K562 (cell line): ENCODE data around the gene QKI. TPM values are rescaled to one million over a fixed set of nuclear protein-coding genes. Genes with fewer than 3 reads are reported as not detected.

ENCODE experiments used
- CREM ChIP-seq: IDR thresholded peaks from 2 replicates; pipeline ENCODE4 v1.6.1; 2014; ENCODE audit warnings: antibody characterized with exemption, low read depth
- KLF16 ChIP-seq: IDR thresholded peaks from 2 replicates; pipeline ENCODE4 v1.6.1; 2016; ENCODE audit warnings: antibody characterized with exemption
- NFIX ChIP-seq: fragments of 250-450 bp; sonication (Bioruptor Pico); IDR thresholded peaks from 2 replicates; pipeline ENCODE4 v1.4.0; 2020; ENCODE audit warnings: low read depth, mild to moderate bottlenecking, moderate library complexity
- PHF8 ChIP-seq: fragments of 200-600 bp; sonication (generic); IDR thresholded peaks from 2 replicates; pipeline ENCODE4 v1.6.1; 2012; ENCODE audit warnings: mixed run types, mild to moderate bottlenecking, inconsistent platforms, low read length, moderate library complexity, borderline replicate concordance
- SIN3B ChIP-seq: fragments of 450-650 bp; IDR thresholded peaks from 2 replicates; pipeline ENCODE4 v1.6.1; 2017; ENCODE audit warnings: low read depth, mild to moderate bottlenecking, moderate library complexity
- SPI1 ChIP-seq: IDR thresholded peaks from 2 replicates; pipeline ENCODE4 v1.6.1; 2011; ENCODE audit warnings: low read depth, low read length, control low read depth, borderline replicate concordance
- THRAP3 ChIP-seq: fragments of 450-650 bp; IDR thresholded peaks from 2 replicates; pipeline ENCODE4 v1.6.1; 2016; ENCODE audit warnings: mild to moderate bottlenecking, inconsistent platforms, borderline replicate concordance
- ZBED1 ChIP-seq: IDR thresholded peaks from 2 replicates; pipeline ENCODE4 v1.6.1; 2014
- ZFP30 ChIP-seq: fragments of 250-450 bp; sonication (Bioruptor Pico); IDR thresholded peaks from 2 replicates; pipeline ENCODE4 v1.8.0; 2022; ENCODE audit warnings: moderate library complexity, mild to moderate bottlenecking, inconsistent platforms, borderline replicate concordance
- ZKSCAN8 ChIP-seq: fragments of 200-800 bp; sonication (Bioruptor generic); IDR thresholded peaks from 2 replicates; pipeline ENCODE4 v1.6.1; 2016; ENCODE audit warnings: missing genetic modification characterization, missing compliant biosample characterization
- ZNF217 ChIP-seq: sonication (generic); formaldehyde crosslinking; IDR thresholded peaks from 2 replicates; pipeline ENCODE4 v1.8.0; 2022; ENCODE audit warnings: mild to moderate bottlenecking, missing genetic modification reagents
- polyA plus RNA-seq, 8 experiments: library from polyadenylated mRNA; depleted of rRNA in 4 of 8; stranded (reverse) in 5 of 8; unstranded in 3 of 8; fragments of >200 nt; fragmentation: Nextera tagmentation in 2 of 8; fragmentation: Illumina TruSeq in 1 of 8; extraction: Ambion mirVana in 2 of 8; extraction: Trizol in 1 of 8; gene quantifications; 2 replicates each; pipeline versions ENCODE4 v1.2.1 to v1.2.3, GENCODE V29; 2011 to 2014; ENCODE audit warnings: inconsistent platforms in 1 of 8, missing spikeins in 1 of 8
- total RNA-seq, 7 experiments: library from RNA; depleted of rRNA in 6 of 7; stranded (reverse); fragments of >200 nt in 6 of 7; fragmentation: Illumina TruSeq in 2 of 7; extraction: Trizol in 2 of 7; gene quantifications; 2 replicates each; pipeline versions ENCODE4 v1.2.1 to v1.2.3, GENCODE V29; 2011 to 2021; ENCODE audit warnings: low replicate concordance in 1 of 7
- TF ChIP-seq, protein P1 (sequence below): fragments of 250-450 bp; sonication (Bioruptor Pico); IDR thresholded peaks from 2 replicates; pipeline ENCODE4 v1.5.0; 2022; ENCODE audit warnings: mild to moderate bottlenecking
- TF ChIP-seq, protein P2 (sequence below), 2 experiments: fragments of 450-650 bp in 1 of 2; sonication (generic) in 1 of 2; formaldehyde crosslinking in 1 of 2; IDR thresholded peaks in 1 of 2; conservative IDR thresholded peaks in 1 of 2; 2 replicates each; pipeline versions ENCODE4 v1.6.1 to v1.8.1; 2016 to 2023; ENCODE audit warnings: mild to moderate bottlenecking in 2 of 2, moderate library complexity in 2 of 2, inconsistent platforms in 1 of 2, missing genetic modification reagents in 1 of 2
- TF ChIP-seq, protein P3 (sequence below): fragments of 450-650 bp; IDR thresholded peaks from one replicate; pipeline ENCODE4 v1.6.1; 2018; ENCODE audit warnings: mild to moderate bottlenecking, moderate library complexity; ENCODE audit not compliant: partially characterized antibody
- TF ChIP-seq, protein P4 (sequence below): fragments of 150-350 bp; conservative IDR thresholded peaks from 2 replicates; pipeline ENCODE4 v1.6.1; 2014; ENCODE audit warnings: low read length
- TF ChIP-seq, protein P5 (sequence below): IDR thresholded peaks from 3 replicates; pipeline ENCODE4 v1.6.1; 2011; ENCODE audit warnings: borderline replicate concordance, mild to moderate bottlenecking; ENCODE audit not compliant: insufficient read length, insufficient read depth

The QKI gene
- total and polyA plus RNA-seq, 9 of the 15 experiments (the other 6 are each of a cell fraction or from before 2014, with no cell fraction given) = 20.4 to 215 (median 123) TPM

DNA sequence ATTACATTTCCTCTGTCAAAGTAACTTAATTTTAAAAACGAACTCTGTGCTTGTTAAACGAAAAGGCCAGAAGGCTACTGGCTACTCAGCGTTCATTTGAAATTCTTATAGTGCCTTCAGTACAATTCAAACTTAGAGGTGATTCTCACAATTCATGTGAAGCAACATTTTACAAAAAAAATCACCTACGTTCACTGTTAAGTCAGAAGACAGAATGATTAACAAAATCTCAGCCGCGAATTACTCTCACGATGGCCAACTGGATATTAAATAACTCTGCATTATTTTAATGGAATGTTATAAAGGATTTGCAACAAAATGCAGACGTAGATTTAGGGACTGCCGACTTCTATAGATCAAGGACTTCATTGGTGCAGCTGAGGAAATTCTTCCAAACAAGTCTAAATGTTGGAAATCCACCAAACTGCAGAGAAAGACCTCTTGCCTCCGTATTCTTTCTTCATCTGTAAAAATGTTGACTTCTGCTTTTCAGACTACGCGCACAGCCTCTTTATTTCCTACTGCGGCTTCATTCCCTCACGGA lies 1.6 kb upstream of the QKI start (continued):
- TF ChIP-seq, protein P1, sequence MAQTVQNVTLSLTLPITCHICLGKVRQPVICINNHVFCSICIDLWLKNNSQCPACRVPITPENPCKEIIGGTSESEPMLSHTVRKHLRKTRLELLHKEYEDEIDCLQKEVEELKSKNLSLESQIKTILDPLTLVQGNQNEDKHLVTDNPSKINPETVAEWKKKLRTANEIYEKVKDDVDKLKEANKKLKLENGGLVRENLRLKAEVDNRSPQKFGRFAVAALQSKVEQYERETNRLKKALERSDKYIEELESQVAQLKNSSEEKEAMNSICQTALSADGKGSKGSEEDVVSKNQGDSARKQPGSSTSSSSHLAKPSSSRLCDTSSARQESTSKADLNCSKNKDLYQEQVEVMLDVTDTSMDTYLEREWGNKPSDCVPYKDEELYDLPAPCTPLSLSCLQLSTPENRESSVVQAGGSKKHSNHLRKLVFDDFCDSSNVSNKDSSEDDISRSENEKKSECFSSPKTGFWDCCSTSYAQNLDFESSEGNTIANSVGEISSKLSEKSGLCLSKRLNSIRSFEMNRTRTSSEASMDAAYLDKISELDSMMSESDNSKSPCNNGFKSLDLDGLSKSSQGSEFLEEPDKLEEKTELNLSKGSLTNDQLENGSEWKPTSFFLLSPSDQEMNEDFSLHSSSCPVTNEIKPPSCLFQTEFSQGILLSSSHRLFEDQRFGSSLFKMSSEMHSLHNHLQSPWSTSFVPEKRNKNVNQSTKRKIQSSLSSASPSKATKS (CRISPR knock-in tag) = no peak
- TF ChIP-seq ZNF217 (CRISPR knock-in tag) (no peak), PHF8 (no peak), SIN3B (no peak), ZFP30 (CRISPR knock-in tag) (no peak), THRAP3 (0 out of 2 replicates have a peak, but pooled peaks have one; percentile 11), KLF16 (no peak), SPI1 (peak; percentile 90), ZBED1 (no peak), NFIX (no peak), CREM (peak; percentile 5; the same call in 1 of the 2 replicates), ZKSCAN8 (CRISPR knock-in tag) (no peak)
- TF ChIP-seq, protein P2, sequence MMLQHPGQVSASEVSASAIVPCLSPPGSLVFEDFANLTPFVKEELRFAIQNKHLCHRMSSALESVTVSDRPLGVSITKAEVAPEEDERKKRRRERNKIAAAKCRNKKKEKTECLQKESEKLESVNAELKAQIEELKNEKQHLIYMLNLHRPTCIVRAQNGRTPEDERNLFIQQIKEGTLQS (IDR thresholded peaks at IDR 0.05) = no peak; the same call in 1 of the 2 replicates
- TF ChIP-seq, protein P2 (CRISPR knock-in tag; conservative IDR thresholded peaks at IDR 0.05) = peak; percentile 32; the same call in 1 of the 2 replicates
- TF ChIP-seq, protein P3, sequence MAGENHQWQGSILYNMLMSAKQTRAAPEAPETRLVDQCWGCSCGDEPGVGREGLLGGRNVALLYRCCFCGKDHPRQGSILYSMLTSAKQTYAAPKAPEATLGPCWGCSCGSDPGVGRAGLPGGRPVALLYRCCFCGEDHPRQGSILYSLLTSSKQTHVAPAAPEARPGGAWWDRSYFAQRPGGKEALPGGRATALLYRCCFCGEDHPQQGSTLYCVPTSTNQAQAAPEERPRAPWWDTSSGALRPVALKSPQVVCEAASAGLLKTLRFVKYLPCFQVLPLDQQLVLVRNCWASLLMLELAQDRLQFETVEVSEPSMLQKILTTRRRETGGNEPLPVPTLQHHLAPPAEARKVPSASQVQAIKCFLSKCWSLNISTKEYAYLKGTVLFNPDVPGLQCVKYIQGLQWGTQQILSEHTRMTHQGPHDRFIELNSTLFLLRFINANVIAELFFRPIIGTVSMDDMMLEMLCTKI = no peak
- TF ChIP-seq, protein P4, sequence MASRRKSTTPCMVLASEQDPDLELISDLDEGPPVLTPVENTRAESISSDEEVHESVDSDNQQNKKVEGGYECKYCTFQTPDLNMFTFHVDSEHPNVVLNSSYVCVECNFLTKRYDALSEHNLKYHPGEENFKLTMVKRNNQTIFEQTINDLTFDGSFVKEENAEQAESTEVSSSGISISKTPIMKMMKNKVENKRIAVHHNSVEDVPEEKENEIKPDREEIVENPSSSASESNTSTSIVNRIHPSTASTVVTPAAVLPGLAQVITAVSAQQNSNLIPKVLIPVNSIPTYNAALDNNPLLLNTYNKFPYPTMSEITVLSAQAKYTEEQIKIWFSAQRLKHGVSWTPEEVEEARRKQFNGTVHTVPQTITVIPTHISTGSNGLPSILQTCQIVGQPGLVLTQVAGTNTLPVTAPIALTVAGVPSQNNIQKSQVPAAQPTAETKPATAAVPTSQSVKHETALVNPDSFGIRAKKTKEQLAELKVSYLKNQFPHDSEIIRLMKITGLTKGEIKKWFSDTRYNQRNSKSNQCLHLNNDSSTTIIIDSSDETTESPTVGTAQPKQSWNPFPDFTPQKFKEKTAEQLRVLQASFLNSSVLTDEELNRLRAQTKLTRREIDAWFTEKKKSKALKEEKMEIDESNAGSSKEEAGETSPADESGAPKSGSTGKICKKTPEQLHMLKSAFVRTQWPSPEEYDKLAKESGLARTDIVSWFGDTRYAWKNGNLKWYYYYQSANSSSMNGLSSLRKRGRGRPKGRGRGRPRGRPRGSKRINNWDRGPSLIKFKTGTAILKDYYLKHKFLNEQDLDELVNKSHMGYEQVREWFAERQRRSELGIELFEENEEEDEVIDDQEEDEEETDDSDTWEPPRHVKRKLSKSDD = no peak
- TF ChIP-seq, protein P5, sequence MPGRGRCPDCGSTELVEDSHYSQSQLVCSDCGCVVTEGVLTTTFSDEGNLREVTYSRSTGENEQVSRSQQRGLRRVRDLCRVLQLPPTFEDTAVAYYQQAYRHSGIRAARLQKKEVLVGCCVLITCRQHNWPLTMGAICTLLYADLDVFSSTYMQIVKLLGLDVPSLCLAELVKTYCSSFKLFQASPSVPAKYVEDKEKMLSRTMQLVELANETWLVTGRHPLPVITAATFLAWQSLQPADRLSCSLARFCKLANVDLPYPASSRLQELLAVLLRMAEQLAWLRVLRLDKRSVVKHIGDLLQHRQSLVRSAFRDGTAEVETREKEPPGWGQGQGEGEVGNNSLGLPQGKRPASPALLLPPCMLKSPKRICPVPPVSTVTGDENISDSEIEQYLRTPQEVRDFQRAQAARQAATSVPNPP = no peak
